Measurements from ENCODE around the gene RNF220. TPM values are rescaled to one million over a fixed set of nuclear protein-coding genes. Genes with fewer than 3 reads are reported as not detected.

RNF220 gene
- total and polyA plus RNA-seq, 4 donors = 44.2 to 70.5 (median 52.8) TPM

DNA sequence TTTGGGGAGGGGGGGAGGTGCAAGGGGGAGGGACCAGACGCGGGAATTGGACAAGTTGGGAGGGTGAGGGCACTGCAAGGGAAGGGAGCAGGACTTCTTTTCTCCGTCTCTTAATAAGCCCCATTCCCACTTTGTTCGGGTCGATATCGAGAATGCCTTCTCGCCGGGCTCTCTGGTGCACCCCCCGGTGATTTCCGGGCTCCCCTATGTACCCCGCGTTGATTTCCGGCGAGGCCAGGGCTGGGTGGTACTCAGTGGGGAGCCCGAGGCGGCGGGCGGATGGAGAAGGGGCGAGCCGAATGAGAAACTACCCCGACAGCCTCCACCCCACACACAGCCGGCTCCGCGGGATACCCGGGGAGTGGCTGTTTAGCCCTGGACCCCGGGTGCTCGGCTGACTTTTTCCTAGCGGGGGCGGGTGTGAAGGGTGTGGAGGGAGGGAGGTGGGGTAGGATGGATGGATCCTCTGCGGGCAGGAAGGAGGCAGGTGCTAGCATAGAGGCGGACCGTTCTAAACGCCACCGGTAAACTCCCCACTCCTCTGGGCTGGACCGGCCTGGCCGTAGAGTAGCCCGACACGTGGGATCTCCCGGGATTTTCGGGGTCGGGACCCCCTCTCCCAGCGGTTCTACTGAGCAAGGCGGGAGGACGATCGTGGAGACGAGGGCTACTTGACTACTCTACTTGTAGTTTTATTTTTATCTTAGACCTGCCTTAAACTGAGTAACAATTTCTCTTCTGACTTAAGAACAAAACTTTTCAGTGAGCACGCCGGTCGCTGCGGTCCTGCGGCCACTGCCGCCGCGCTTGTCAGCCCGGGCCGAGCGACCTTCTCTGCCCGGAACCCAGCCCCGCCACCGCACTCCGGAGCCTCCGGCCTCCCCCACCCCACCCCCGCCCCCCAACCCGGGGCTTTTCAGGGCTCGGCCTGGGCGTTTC is 1.0 kb downstream of the RNF220 start:
- no peak overlapping the region for H3K27ac ChIP-seq (ENCODE audit: low read depth in 1 of 2, low read length in 2 of 2)
- no peaks in the 10 kb centered on the region for H3K9me3 ChIP-seq (ENCODE audit: control insufficient read depth, low read length)
- ATAC-seq (ENCODE audit: low FRiP score) = peak; percentile 68
- DNase-seq = peak in 1 of 2 donors; percentile 80
- H3K4me1 ChIP-seq (ENCODE audit: control insufficient read depth in 1 of 2, insufficient read depth in 2 of 2, low read length in 2 of 2) = peaks cover 0 to 2% of the 10 kb centered on the region in 2 donors
- H3K27me3 ChIP-seq (ENCODE audit: control insufficient read depth in 1 of 2, insufficient read depth in 2 of 2, low read length in 1 of 2) = peaks cover 0 to 6% of the 10 kb centered on the region in 2 donors
- 0 to 1% methylated on average over 64 to 66 of the region's 66 CpGs for WGBS, 2 donors
- H3K36me3 ChIP-seq (ENCODE audit: control insufficient read depth in 1 of 2, insufficient read depth in 2 of 2, low read length in 1 of 2) = no peaks in the 10 kb centered on the region
- peak overlapping the region; percentile 6 to 35 for H3K4me3 ChIP-seq (ENCODE audit: low read length in 2 of 2)
- intact Hi-C loops (cut with DNase I) = no loop called here

DNA sequence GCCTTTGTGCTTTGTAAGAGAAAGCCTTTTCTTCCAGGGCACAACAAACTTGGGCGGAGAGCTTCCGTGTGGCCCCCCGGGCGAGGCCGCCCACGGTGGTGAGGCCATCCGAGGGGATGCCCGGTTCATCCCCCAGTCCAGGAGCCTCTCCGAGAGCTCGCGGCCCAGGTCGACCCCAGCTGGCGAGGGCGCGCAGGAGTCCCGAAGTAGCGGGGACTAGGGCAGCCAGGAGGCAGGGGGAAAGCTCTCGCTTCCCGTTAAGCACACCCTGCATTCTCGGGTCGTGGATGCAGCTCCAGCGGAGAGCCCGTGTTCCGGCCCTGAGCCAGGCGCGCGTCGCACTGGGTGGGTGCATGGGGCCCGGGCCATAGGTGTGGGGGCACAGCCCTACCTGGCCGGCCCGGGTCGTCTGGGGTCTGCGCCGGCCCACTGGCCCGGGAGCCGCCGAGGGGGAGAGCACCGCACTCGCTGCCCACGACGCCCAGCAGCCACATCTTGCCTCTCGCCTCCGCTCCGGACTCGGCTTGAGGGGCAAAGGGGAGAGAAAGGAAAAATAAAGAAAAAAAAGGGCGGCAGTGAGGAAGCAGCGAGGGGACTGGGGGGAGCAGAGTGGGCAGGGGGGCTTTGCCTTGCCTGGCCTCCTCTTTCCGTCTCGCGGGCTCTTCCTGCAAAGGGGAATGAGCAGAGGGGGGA is 1.8 kb downstream of the RNF220 start:
- Histone ChIP-seq H3K27me3 (ENCODE audit: control insufficient read depth in 1 of 2, insufficient read depth in 2 of 2, low read length in 1 of 2) (peaks cover 0 to 6% of the 10 kb centered on the region in 2 donors), H3K4me3 (ENCODE audit: low read length in 2 of 2) (peak overlapping the region in 1 of 2 donors; percentile 35), H3K36me3 (ENCODE audit: control insufficient read depth in 1 of 2, insufficient read depth in 2 of 2, low read length in 1 of 2) (no peaks in the 10 kb centered on the region), H3K4me1 (ENCODE audit: control insufficient read depth in 1 of 2, insufficient read depth in 2 of 2, low read length in 2 of 2) (peaks cover 0 to 2% of the 10 kb centered on the region in 2 donors), H3K27ac (ENCODE audit: low read depth in 1 of 2, low read length in 2 of 2) (no peak overlapping the region), H3K9me3 (ENCODE audit: control insufficient read depth, low read length) (no peaks in the 10 kb centered on the region)
- ATAC-seq (ENCODE audit: low FRiP score) (peak; percentile 49), DNase-seq (peak; percentile 53 to 74)
- intact Hi-C loops (cut with DNase I) = no loop called here
- 1 to 2% methylated on average over 48 to 50 of the region's 50 CpGs for WGBS, 2 donors

DNA sequence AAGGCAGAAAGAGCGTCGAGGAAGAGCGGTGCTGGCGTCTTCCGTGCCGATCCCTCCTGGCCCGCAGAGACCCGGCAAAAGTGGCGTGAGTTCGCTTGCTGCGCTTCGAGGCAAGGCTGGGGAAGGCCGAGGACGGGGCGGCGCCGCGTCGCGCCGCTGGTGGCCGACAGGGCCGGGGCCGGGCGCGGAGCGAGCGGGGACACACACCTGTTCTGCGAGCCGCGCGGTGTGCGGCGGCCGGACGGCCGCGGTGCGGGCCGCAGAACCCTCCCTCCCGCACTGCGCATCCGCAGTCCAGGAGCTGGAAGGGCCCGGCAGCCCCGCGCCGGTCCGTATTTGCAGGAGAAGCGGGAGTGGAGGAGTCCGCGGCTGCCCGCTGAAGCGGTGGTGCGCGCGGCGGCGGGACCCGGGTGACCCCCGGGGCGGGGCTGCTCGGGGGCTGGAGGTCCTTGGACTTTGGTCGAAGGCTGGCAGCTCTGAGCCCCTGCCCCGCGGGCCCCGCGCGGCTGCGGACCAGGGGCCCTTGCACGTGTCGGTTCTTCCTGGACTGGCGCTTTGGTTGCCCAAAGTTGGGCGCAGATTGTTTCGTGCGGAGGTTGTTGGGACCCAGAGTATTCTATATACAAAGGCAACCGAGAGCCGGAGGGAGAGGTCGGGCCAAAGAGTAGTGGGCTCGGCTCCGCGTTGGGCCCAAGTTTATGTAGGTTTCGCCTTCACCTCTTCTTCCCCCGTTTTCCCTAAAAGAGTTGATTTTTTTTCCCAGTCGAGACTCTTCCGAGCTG is 2.6 kb downstream of the RNF220 start:
- WGBS, 2 donors = 3 to 5% methylated on average over 57 to 85 of the region's 85 CpGs
- no peak overlapping the region for H3K4me3 ChIP-seq (ENCODE audit: low read length in 2 of 2)
- H3K4me1 ChIP-seq (ENCODE audit: control insufficient read depth in 1 of 2, insufficient read depth in 2 of 2, low read length in 2 of 2) = peaks cover 0 to 2% of the 10 kb centered on the region in 2 donors
- peaks cover 0 to 3% of the 10 kb centered on the region in 2 donors for H3K27me3 ChIP-seq (ENCODE audit: control insufficient read depth in 1 of 2, insufficient read depth in 2 of 2, low read length in 1 of 2)
- ATAC-seq (ENCODE audit: low FRiP score) (no peak), DNase-seq (peak; percentile 49 to 75)
- no peaks in the 10 kb centered on the region for H3K9me3 ChIP-seq (ENCODE audit: control insufficient read depth, low read length)
- intact Hi-C loops (cut with DNase I) = no loop called here
- no peaks in the 10 kb centered on the region for H3K36me3 ChIP-seq (ENCODE audit: control insufficient read depth in 1 of 2, insufficient read depth in 2 of 2, low read length in 1 of 2)
- no peak overlapping the region for H3K27ac ChIP-seq (ENCODE audit: low read depth in 1 of 2, low read length in 2 of 2)

DNA sequence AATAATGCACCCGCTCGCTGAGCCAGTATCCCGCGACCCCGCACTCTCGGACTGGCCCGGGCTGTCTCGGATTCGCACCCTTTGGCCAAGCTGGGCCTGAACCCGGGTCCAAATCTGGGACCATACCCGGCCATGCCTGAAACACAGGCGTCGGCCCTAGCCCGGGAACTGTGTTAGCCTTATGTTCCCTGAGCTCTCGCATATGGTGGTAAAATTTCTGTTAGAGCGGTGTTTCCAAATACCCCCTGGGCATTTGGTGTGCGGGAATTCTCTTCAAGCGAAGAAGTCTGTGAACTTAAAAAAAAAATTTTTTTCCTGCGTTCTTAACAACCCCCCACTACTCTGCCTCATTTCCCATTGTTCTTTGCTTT is 3.1 kb downstream of the RNF220 start:
- 12 to 17% methylated on average over 19 of the region's 19 CpGs for WGBS, 2 donors
- ATAC-seq (ENCODE audit: low FRiP score) = no peak
- peak; percentile 38 to 69 for DNase-seq
- Histone ChIP-seq H3K4me1 (ENCODE audit: control insufficient read depth in 1 of 2, insufficient read depth in 2 of 2, low read length in 2 of 2) (peaks cover 0 to 2% of the 10 kb centered on the region in 2 donors), H3K9me3 (ENCODE audit: control insufficient read depth, low read length) (no peaks in the 10 kb centered on the region), H3K27ac (ENCODE audit: low read depth in 1 of 2, low read length in 2 of 2) (no peak overlapping the region), H3K27me3 (ENCODE audit: control insufficient read depth in 1 of 2, insufficient read depth in 2 of 2, low read length in 1 of 2) (peaks cover 0 to 3% of the 10 kb centered on the region in 2 donors), H3K36me3 (ENCODE audit: control insufficient read depth in 1 of 2, insufficient read depth in 2 of 2, low read length in 1 of 2) (no peaks in the 10 kb centered on the region), H3K4me3 (ENCODE audit: low read length in 2 of 2) (no peak overlapping the region)
- intact Hi-C loops (cut with DNase I) = no loop called here

DNA sequence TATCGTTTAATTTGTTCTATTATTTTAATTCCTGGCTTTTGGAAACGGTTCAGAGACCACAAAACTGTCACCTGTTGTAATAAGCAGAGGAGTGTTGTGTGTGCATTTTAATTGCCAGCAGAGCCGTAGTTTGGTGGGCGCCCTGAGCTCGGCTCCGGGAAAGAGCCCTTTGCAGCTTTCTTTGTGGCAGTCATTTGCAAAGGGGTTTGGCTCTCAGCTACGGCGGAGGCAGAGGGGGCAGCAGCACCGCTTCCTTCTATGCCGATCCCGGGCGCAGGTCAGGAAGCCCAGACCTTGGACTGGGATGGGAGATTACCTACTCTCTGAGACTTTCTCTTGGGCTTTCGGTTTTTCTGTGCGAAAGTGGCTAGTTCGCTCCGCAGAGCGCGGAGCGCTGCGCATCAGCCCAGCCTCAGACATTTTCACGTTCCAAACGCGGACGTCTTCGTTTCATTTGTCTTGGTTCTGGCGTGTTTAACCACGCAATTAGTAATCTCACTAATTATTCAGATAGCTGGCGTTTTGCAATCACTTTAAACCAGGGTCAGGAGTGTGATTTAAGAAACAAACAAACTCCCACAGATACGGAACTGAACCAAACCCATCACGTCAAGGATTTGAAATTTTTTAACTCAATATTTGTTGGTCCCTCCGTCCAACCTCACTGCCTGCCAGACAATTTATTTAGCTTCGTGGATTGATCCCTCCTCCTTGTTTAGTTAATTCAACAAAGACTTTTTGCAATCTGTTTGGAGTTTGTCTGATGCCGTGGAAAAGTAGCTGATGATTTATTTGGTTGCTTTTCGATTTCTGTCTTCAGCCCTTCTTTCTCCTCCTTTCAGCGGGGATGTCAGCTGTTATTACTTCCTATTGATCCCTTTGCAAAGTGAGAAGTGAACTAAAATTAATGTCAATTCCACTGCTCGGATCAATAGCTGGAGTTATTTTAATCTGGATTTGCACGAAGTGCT is 3.9 kb downstream of the RNF220 start:
- Histone ChIP-seq H3K36me3 (ENCODE audit: control insufficient read depth in 1 of 2, insufficient read depth in 2 of 2, low read length in 1 of 2) (no peaks in the 10 kb centered on the region), H3K27ac (ENCODE audit: low read depth in 1 of 2, low read length in 2 of 2) (no peak overlapping the region), H3K4me1 (ENCODE audit: control insufficient read depth in 1 of 2, insufficient read depth in 2 of 2, low read length in 2 of 2) (peaks cover 0 to 2% of the 10 kb centered on the region in 2 donors), H3K4me3 (ENCODE audit: low read length in 2 of 2) (no peak overlapping the region), H3K9me3 (ENCODE audit: control insufficient read depth, low read length) (no peaks in the 10 kb centered on the region), H3K27me3 (ENCODE audit: control insufficient read depth in 1 of 2, insufficient read depth in 2 of 2, low read length in 1 of 2) (peaks cover 0 to 3% of the 10 kb centered on the region in 2 donors)
- no peak for ATAC-seq (ENCODE audit: low FRiP score)
- intact Hi-C loops (cut with DNase I) = no loop called here
- 17% methylated on average over 37 of the region's 37 CpGs for WGBS, 2 donors
- no peak for DNase-seq

DNA sequence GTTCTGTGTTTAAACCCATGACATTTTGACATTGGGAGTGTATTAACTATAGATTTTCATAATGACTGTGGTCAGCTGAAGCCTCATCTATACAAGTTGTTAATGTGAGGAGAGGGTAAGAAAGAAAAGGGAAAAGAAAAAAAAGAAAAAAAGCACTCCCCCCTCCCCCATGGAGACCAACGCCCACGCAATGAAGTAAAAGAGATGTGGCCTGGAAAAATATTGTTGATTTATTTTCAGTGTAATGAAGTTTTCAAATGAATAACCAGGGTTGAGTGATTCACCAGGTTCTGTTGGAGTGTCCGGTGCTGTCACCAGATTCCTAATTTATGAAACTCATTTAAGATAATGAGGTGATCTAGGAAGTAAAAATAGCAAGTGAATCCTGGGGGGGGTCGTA is 4.7 kb downstream of the RNF220 start:
- Histone ChIP-seq H3K27me3 (ENCODE audit: control insufficient read depth in 1 of 2, insufficient read depth in 2 of 2, low read length in 1 of 2) (peaks cover 0 to 3% of the 10 kb centered on the region in 2 donors), H3K9me3 (ENCODE audit: control insufficient read depth, low read length) (no peaks in the 10 kb centered on the region), H3K4me3 (ENCODE audit: low read length in 2 of 2) (no peak overlapping the region), H3K36me3 (ENCODE audit: control insufficient read depth in 1 of 2, insufficient read depth in 2 of 2, low read length in 1 of 2) (no peaks in the 10 kb centered on the region), H3K27ac (ENCODE audit: low read depth in 1 of 2, low read length in 2 of 2) (no peak overlapping the region), H3K4me1 (ENCODE audit: control insufficient read depth in 1 of 2, insufficient read depth in 2 of 2, low read length in 2 of 2) (peaks cover 0 to 2% of the 10 kb centered on the region in 2 donors)
- DNase-seq = no peak
- intact Hi-C loops (cut with DNase I) = no loop called here
- WGBS, 2 donors = 36 to 46% methylated on average over 4 of the region's 4 CpGs
- ATAC-seq (ENCODE audit: low FRiP score) = no peak

DNA sequence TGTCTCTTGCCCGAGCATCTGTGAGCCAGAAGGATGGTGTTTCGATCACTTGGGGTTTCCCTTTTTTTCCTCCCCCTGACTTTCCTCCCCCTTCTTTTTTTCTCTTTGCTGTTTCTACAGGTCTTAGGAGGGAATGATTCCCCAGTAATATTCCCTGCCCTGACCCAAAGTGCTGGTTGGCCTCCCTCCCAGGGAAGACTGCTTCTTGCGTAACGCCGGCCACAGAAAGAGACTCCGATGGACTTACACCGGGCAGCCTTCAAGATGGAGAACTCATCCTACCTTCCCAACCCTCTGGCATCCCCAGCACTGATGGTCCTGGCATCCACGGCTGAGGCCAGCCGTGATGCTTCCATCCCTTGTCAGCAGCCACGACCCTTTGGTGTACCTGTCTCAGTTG is 6.8 kb downstream of the RNF220 start:
- Histone ChIP-seq H3K27me3 (ENCODE audit: control insufficient read depth in 1 of 2, insufficient read depth in 2 of 2, low read length in 1 of 2) (peaks cover 0 to 3% of the 10 kb centered on the region in 2 donors), H3K9me3 (ENCODE audit: control insufficient read depth, low read length) (no peaks in the 10 kb centered on the region), H3K36me3 (ENCODE audit: control insufficient read depth in 1 of 2, insufficient read depth in 2 of 2, low read length in 1 of 2) (no peaks in the 10 kb centered on the region), H3K4me1 (ENCODE audit: control insufficient read depth in 1 of 2, insufficient read depth in 2 of 2, low read length in 2 of 2) (peaks cover 0 to 1% of the 10 kb centered on the region in 2 donors), H3K27ac (ENCODE audit: low read depth in 1 of 2, low read length in 2 of 2) (no peak overlapping the region), H3K4me3 (ENCODE audit: low read length in 2 of 2) (no peak overlapping the region)
- ATAC-seq (ENCODE audit: low FRiP score) = no peak
- DNase-seq = no peak
- intact Hi-C loops (cut with DNase I) = no loop called here
- 92 to 93% methylated on average over 10 of the region's 10 CpGs for WGBS, 2 donors

Data from aorta (tissue), 5 donors.